HK-2 (cell line): Measurements from ENCODE around the gene NEBL.

Experiments
- DNase-seq: peaks from one replicate; pipeline ENCODE4 v3.0.0-alpha.2; 2018; ENCODE audit not compliant: unreplicated experiment

The NEBL gene

DNA sequence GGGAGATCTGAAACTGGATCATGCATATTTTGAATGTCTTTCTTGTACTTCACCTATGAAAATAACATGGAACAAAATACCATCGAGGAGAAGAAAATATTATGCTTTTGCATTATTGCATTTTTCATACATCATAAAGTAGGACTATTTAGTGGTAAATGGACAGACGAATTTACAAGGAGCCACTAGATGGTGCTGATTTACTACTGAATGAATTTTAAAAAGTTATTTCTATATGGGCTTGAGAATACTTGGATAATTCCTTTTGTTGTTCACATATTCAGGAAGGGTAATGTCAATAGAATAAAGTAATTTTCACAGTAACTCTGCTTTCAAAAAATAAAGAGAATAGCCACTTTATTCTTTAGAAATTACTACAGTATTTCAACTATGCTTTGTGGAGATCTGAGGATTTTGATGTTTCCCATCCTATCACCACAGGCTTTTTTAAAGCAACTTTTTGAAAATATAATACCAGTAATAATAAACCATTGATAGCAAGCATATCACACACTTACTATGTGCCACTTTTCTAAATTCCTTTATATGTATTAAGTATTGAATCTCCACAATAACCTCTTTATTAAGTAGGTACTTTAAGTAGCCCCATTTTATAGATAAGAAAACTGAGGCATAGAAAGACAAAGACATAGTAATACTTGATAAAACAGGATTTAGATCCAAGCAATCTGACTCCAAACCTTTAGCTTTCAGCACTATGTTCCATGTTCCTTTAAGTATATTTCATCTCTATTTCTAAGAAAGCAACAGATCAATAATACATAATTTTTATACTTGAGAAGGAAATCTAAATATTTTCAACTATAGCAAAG is 38.6 kb downstream of the NEBL start:
- DNase-seq: no peak

DNA sequence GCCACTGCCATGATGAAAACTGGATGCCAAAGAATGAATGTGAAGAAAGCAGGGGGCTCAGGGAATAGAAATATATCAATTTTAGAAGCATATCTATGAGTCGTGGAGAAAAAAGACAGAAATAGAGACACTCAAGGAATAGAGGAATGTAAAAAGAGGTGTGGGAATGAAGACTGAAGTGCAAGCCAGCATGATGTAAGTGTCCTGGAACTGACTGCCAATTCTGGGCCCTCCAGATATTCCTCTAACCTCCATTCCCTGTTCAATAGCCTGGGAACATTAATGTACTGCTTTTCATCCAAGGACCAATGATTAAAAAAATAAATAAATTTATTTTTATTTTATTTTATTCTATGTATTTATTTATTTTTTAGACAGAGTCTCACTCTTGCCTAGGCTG is 40.6 kb downstream of the NEBL start:
- no peak for DNase-seq

DNA sequence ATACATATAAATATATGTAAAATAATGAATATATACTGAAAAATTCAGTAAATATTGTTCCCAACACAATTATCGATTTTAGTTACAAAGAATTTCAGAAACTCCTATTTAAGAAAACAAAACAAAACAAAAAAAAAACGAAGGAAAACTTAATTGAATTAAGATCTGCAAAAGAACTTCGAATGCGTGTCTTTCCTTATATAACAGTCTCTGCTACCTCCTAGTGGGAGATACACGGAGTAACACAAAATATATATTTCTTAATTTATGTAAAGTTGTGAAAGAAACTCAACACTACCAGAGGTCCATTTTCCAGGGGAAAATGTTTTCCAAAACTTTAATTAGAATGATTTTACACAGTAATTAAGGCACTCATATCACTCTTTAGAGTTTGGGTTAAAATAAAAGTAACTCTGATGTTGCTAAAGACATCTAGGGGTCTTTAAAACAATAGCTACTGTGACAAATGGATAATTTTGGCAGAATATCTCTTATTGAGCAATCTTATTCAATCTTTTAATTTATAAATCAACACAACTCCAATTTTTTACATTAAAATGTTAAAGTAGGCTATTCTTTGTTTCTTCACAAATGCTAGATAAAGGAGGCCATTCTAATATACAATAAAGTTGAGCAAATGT is 41.6 kb downstream of the NEBL start:
- DNase-seq: no peak

DNA sequence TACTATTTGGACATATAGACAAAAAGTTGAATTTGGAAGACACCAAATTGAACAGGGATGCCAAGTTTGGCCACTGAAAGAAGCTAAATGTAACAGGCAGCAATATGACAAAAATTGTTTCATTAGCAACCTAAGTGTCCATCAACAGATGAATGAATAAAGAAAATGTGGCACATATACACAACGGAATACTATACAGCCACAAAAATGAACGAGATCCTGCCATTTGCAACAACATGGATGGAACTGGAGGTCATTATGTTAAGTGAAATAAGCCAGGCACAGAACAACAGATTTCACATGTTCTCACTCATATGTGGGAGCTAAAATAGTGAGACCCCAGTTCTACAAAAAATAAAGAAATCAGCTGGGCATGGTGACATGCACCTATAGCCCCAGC is 43.8 kb downstream of the NEBL start:
- DNase-seq: no peak

DNA sequence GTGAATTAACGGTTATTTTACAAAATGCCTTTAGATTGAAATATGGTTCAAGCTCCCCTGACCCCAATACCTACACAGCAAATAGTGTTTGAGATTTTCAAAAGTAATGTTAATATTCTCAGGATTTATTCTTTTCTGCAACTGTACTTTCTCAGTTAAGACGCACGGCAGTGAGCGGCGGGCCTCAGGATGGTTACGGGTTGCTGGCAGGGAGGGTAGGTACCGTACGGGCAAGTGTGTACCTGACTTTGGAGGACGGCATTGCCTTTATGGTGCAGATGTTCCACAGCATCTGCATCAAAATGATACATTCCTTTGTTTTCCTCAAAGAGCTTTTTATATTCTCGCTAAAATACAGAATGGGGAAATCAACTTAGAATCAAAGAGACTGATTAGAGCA is 44.8 kb downstream of the NEBL start:
- DNase-seq: no peak

DNA sequence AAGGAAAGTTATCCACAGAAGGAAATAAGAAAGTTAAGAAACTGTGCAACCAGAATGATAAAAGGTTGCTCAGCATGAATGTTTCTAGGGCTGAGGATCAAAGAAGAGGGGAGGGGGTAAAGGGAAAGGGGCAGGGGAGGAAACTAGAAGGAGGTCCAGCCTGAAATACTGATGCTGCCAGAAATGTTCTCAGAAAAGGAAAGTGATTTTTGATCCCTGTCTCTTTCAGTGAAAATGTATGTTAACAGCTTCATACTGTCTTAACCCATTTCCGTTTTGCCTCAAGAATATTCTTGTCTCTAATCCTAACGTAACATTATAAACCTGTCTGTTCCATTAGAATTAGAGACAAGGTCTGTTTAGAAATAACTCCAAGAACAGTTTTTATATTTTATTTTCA is 49.6 kb downstream of the NEBL start:
- DNase-seq: no peak

DNA sequence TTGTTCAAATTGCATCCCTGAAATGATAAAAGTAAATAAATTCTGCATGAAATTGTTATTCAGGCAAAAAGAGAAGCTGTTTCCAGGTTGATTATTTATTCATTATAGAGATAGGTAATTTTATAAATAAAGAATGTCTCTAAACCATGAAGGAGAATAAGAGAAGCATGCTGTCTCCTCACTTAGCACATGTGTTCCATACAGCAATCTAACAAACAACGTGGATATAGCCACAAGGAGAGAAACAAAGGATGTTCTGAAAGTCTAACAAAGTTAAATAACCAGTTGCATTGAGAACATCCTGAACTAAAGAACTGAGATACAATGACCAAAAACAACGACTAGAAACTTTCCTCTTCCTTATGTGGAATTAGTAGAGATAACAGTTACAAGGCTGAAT is 50.8 kb downstream of the NEBL start:
- no peak for DNase-seq

DNA sequence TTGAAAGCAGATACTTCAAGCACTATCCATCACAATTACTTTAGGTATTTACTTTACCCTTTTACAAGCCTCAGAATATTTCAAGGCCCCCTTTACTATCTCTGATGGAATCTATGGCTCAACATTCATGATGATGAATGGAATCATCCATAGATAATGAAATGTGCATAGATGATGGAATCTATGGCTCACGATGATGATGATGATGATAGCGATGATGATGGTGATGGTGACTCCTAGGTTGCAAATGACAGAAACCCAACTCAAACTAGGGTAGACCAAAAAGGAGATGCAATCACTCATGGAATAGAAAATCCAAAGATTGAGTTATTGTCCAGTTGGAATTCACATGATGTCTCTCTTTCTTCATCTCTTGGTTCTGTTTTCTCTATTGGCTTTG is 55.7 kb downstream of the NEBL start:
- DNase-seq: no peak

DNA sequence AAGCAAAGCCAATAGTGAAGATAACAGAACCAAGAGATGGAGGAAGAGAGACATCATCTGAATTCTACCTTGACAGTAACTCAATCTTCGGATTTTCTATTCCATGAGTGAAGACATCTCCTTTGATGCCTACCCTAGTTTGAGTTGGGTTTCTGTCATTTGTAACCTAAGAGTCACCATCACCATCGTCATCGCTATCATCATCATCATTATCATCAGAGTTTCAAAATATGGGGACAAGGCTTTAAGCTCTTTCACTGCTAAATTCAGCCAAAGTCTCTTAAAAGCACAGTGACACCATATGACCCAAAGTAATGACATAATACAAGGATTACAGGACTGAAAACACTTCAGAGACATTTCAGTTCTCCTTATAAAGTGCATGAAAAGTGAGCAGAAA is 57.2 kb downstream of the NEBL start:
- no peak for DNase-seq

DNA sequence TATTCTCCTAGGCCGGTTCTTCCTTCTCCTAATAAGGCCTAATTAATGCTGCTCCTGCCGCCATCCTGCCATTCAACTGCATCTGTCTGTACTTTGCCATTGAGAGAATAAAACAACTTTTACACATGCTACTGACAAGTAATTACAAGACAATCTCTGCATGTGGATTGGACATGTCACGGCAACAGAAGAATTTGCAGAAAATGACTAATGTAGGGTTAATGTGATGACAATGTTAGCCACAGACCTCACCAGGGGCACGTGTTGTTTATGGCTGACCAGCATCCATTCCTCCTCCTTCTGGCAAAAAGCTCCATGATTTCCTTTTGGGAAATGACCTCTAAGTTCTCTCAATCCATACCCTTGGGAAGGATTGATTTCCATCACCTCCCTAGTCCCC is 58.0 kb downstream of the NEBL start:
- DNase-seq: no peak

DNA sequence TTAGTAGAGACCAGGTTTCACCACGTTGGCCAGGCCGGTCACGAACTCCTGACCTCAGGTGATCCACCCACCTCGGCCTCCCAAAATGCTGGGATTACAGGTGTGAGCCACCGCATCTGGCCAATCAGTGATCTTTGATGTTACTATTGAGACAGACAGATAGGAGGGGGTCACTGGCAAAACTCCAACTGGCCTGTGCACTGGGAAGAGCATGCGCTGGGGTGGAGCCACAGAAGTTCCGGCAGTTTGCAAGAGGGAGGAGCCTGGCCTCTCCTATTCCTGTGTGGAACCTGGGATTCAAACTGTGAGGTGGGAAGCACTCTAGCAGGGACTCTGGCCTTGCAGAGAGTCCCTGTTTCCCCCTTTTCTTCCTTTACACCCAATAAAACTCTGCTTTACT is 60.7 kb downstream of the NEBL start:
- DNase-seq: no peak

DNA sequence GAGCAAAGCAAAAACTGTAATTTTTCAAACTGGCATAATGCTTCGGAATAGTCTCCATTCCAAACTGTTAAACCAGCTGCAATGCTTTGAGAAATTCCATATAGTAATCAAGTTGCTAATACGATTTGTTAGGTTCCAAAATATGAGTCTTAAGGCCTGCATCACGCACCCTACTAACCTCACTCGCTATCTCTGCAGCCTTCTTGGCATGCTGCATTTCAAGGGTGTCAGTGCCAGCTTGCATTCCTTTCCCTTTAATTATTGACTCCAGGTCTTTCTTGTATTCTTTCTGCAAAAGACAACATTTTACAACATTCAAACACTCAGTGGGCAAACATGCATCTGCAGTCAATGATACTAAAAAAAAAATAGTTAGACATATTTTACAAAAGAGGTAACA is 61.8 kb downstream of the NEBL start:
- no peak for DNase-seq

DNA sequence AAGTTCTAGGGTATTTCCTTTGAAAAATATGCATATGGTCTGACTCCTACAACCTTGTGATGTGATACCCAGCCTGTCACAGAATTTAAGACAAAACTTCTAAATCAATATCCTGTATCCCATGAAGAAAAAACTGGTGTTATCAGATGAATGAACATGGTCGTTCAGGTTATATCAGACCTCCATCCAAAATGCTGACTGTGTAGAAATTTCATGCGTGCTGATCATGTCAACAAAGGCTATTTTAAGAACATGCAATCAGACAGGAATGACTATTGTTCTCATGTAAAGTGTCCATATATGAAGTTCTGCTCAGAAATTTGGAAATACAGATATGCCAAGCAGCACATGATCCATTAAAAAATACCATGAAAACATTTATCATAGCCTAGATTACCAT is 62.3 kb downstream of the NEBL start:
- DNase-seq: no peak

DNA sequence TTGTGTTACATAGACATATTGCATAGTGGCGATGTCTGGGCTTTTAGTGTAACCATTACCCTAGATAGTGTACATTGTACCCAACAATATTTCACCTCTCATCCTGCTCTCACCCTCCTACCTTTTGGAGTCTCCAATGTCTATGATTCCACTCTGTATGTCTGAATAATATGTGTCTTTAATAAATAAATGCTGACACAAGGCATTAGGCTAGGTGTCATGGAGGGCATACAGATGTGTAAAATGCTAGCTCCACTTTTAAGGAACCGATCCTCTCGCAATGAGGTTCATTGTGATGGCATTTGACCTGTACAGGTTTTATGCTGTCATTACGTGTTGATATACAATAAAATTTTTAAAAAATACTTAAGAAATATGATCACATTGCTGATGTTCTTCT is 74.3 kb downstream of the NEBL start:
- DNase-seq: no peak

DNA sequence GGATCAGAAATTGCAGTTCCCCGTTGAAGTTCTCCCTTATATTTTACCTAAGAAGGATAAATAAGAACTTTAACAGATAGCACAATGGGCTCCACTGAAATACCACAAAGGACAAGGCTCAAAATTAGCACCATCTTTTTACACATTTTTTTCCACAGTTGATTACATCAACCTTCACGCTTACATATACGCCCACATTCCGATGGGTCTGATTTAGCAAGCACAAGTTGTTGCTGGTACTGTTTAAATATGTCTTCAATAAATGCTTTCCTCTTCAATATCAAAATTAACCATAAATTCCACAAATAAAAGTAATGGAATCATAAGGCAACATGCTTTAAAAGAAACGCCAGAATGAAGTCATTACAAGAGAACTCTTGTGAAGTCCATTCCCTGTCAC is 79.5 kb downstream of the NEBL start:
- no peak for DNase-seq

DNA sequence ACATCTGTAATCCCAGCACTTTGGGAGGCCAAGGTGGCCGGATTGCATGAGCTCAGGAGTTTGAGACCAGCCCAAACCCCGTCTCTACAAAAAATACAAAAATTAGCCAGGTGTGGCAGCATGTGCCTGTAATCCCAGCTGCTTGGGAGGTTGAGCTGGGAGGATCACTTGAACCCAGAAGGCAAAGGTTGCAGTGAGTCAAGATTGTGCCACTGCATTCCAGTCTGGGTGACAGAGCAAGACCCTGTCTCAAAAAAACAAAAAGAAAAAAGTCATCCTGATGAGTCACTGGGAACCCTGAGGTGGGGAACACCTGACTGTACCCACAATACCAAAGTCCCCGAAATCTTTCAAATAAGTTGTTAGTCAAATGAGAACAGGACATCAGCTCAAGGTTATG is 80.0 kb downstream of the NEBL start:
- DNase-seq: no peak

DNA sequence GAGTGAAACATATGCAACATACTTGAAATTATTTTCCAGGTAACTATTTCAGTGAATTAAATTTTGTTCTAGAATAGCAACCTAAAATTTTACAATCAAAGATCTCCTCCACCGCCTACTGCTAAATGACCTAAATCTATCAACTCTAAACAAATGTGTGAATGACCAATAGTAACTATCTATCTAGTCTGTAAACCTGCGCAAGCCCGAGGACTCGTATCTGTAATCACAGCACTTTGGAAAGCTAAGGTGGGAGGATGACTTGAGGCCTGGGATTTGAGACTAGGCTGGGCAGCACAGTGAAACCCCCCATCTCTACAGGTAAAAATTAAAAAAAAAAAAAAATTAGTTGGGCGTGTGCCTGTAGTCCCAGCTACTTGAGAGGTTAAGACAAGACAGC is 83.0 kb downstream of the NEBL start:
- DNase-seq: no peak

DNA sequence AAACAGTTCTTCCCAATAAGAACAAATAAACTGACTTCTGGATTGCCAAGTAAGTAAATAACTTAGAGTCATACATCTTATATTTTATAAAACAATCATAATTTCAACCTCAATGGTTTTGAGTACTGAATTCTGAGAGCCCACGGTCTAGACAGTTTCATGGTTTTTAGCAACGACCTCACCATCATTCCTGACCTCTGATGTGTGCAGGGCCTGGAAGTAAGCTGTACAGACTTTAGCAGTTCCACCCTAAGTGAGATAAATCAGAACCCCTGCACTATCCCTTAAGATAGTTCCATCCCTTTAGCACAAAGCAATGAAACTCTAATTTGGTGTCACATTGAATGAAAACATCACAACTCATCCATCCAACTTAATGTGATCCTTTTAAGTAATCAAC is 86.0 kb downstream of the NEBL start:
- no peak for DNase-seq

DNA sequence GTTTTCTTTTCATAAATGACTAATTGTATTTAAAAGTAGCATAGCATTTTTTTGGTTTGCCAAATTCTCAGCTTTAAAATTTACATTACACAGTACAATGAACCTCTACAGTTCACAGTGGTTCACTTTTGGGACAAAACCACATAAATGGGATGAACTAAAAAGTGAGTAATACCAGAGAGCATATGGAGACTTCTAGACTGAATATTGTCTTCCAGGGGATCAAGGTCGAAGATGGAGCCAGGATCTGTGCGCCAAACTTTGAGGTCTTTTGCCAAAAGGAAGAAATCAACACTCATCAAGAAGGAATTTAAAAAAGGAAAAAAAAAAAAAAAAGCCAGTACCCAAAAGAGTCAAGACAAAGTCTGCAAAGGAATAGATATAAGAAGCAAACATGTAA is 87.5 kb downstream of the NEBL start:
- DNase-seq: no peak

DNA sequence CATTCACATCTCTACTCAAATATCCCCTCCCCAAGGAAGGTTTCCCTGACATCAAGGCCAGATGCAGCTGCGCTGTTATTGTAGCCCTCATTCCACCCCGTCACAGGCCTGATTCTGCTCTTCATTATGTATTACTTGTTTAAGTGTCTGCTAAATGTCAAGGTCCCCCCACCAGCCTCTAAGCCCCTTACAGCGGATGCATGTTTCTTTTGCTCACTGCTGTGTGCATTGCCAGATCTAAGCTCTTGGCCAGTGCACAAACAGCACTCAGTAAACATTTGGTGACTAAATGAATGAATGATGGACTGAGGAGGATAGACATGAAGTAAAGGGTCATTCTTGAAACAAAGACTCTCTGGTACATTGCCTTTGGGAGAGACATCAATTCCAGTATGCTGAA is 90.6 kb downstream of the NEBL start:
- no peak for DNase-seq

DNA sequence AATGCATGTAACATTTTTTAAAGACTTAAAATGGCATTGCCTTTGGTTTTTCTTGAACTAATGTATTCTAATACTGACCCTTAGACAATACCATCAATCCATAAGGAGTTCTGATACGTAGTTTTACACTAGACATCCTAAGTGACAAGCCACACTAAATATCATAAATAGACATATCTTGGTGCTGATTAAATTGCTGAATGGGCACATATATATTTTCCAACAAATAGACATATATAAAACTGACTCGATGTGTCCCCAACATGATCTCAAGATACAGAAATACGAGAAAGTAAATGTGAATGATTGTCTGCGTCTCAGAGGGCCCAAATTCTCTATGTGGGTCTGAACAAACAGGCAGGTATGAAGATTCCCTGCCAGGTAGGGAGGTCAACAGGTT is 99.8 kb downstream of the NEBL start:
- DNase-seq: no peak

DNA sequence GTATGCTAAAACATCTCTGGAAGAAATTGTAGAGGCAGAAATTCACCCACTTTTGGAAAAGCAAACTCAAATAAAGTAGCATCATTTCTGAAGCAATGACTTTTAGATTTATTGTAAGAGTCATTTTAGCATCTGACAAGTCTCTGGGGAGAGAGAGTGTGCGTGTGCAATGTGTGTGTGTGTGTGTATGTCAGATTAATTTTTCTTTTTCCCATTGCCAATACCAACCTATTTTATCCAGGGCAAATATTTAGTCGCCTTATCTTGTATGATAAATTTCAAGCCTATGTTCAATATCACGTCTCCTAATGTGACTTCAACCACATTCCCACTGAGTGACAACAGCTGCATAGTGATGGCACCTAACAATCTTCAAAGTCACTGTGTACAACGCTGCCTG is 101.7 kb downstream of the NEBL start:
- no peak for DNase-seq

DNA sequence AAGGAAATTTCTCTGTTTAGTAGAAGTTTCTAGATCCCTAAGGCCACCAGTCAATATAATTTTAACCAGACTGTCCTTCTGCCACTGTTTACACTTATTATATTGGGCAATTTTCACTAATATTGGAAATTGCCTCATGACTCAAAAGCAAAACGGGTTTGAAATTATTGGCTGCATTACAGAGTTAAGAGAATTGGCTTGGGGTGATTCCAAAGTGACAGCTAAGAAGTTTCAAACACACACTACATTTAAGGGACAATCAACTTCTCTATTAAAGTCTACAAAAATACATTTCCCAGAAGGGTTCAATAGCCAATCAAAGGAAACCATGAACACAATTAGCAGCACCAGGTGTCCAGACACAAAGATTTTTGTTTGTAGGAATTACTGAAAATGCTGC is 111.9 kb downstream of the NEBL start:
- no peak for DNase-seq
